ENCODE results near the gene CCDC57.

Gene CCDC57

GRCh38 chr17:82152556-82153294 lies 59.9 kb downstream of the CCDC57 start:
- peaks cover 2 to 20% (median 11%) of the 10 kb centered on the region in 4 experiments for H3K36me3 ChIP-seq (ENCODE audit: control insufficient read depth in 4 of 4, insufficient read depth in 4 of 4, low read length in 3 of 4)
- 95% methylated on average over 14 of the region's 22 CpGs for WGBS (ENCODE audit: insufficient coverage)
- no peak overlapping the region for H3K4me3 ChIP-seq (ENCODE audit: control insufficient read depth in 1 of 7, extremely low read depth in 1 of 7, insufficient read depth in 4 of 7, low read depth in 2 of 7, low read length in 6 of 7)
- no peak overlapping the region for H3K27ac ChIP-seq (ENCODE audit: insufficient read depth in 1 of 2, low read depth in 1 of 2, low read length in 2 of 2, poor library complexity in 1 of 2, severe bottlenecking in 2 of 2)
- ChIA-PET POLR2A (no interaction called here), CTCF (interaction anchor here (1.4 to 1.8 kb wide), 2 partner anchors 32 to 46 kb away, joined by 4 to 5 read pairs; no protein-coding TSS in a partner anchor)
- no peaks in the 10 kb centered on the region for H3K9me3 ChIP-seq (ENCODE audit: control extremely low read depth in 1 of 5, control insufficient read depth in 4 of 5, insufficient read depth in 2 of 5, low read depth in 1 of 5, low read length in 4 of 5)
- H3K4me1 ChIP-seq (ENCODE audit: control extremely low read depth in 1 of 4, control insufficient read depth in 4 of 4, insufficient read depth in 4 of 4, low read length in 3 of 4), result peaks cover 0 to 6% (median 4%) of the 10 kb centered on the region in 4 experiments
- DNase-seq, result no peak
- no peaks in the 10 kb centered on the region for H3K27me3 ChIP-seq (replicated peaks in 2 of 5; ENCODE audit: control insufficient read depth in 4 of 5, insufficient read depth in 5 of 5, low read length in 4 of 5)

DNA sequence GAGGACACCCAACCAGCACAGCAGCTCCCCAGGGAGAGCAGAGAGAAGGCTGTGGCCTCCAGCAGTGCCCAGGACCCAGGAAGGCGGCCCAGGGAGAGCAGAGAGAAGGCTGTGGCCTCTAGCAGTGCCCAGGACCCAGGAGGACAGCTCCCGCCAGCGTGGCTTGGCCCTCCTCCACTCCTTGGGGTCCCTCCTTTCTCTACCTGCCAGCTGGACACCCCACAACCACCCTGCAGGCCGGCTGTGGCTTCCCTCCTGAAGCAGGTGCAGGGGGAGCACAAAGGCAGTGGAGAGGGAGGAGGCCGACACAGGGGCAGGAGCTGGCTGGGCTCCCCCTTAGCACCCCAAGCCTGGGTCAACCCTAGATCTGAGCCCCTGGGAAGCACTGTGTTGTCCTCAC lies 60.5 kb downstream of the CCDC57 start:
- ChIA-PET POLR2A (no interaction called here), CTCF (interaction anchor here (1.1 to 1.8 kb wide), 3 partner anchors 31 to 114 kb away, joined by 3 to 5 read pairs (median 4); partner anchors contain the start of gene DCXR)
- H3K27me3 ChIP-seq (replicated peaks in 2 of 5; ENCODE audit: control insufficient read depth in 4 of 5, insufficient read depth in 5 of 5, low read length in 4 of 5), result no peaks in the 10 kb centered on the region
- 100% methylated on average over 5 of the region's 5 CpGs for WGBS (ENCODE audit: insufficient coverage)
- no peak for DNase-seq
- H3K9me3 ChIP-seq (ENCODE audit: control extremely low read depth in 1 of 5, control insufficient read depth in 4 of 5, insufficient read depth in 2 of 5, low read depth in 1 of 5, low read length in 4 of 5), result no peaks in the 10 kb centered on the region
- peaks cover 2 to 16% (median 9%) of the 10 kb centered on the region in 4 experiments for H3K36me3 ChIP-seq (ENCODE audit: control insufficient read depth in 4 of 4, insufficient read depth in 4 of 4, low read length in 3 of 4)
- H3K4me1 ChIP-seq (ENCODE audit: control extremely low read depth in 1 of 4, control insufficient read depth in 4 of 4, insufficient read depth in 4 of 4, low read length in 3 of 4), result peaks cover 0 to 6% (median 4%) of the 10 kb centered on the region in 4 experiments
- H3K27ac ChIP-seq (ENCODE audit: insufficient read depth in 1 of 2, low read depth in 1 of 2, low read length in 2 of 2, poor library complexity in 1 of 2, severe bottlenecking in 2 of 2), result no peak overlapping the region
- H3K4me3 ChIP-seq (ENCODE audit: control insufficient read depth in 1 of 7, extremely low read depth in 1 of 7, insufficient read depth in 4 of 7, low read depth in 2 of 7, low read length in 6 of 7), result no peak overlapping the region

DNA sequence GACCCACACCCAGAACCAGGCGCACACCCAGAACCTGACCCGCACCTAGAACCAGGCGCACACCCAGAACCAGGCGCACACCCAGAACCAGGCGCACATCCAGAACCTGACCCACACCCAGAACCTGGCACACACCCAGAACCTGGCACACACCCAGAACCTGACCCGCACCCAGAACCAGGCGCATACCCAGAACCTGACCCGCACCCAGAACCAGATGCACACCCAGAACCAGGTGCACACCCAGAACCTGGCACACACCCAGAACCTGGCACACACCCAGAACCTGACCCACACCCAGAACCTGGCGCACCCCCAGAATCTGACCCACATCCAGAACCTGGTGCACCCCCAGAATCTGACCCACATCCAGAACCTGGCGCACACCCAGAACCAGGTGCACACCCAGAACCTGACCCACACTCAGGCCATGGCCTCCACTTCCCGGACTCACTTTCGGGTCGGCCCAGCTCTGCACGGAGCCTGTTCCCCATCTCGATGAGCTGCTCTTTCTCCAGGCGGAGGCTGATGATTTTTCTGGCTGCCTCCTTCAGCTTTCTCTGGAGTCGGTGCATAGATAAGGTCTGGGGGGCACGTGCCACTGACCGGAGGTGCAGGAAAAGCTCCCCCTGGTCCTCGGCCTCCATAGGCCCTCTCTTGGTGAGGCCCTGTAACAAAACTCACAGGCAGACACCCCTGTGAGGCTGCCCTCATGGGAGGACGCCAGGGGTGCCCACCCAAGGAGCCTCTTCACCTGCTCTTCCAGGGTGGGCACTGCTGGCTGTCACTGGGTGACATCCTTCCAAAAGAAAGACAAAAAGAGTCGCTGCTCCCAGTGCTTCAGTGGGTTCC lies 61.3 kb downstream of the CCDC57 start:
- no peak overlapping the region for H3K4me3 ChIP-seq (ENCODE audit: control insufficient read depth in 1 of 7, extremely low read depth in 1 of 7, insufficient read depth in 4 of 7, low read depth in 2 of 7, low read length in 6 of 7)
- POLR2A ChIA-PET, result no interaction called here

GRCh38 chr17:82149401-82150099 lies 63.1 kb downstream of the CCDC57 start:
- Histone ChIP-seq H3K27ac (ENCODE audit: insufficient read depth in 1 of 2, low read depth in 1 of 2, low read length in 2 of 2, poor library complexity in 1 of 2, severe bottlenecking in 2 of 2) (no peak overlapping the region), H3K4me1 (ENCODE audit: control extremely low read depth in 1 of 4, control insufficient read depth in 4 of 4, insufficient read depth in 4 of 4, low read length in 3 of 4) (peaks cover 0 to 6% (median 4%) of the 10 kb centered on the region in 4 experiments), H3K27me3 (replicated peaks in 2 of 5; ENCODE audit: control insufficient read depth in 4 of 5, insufficient read depth in 5 of 5, low read length in 4 of 5) (no peaks in the 10 kb centered on the region), H3K9me3 (ENCODE audit: control extremely low read depth in 1 of 5, control insufficient read depth in 4 of 5, insufficient read depth in 2 of 5, low read depth in 1 of 5, low read length in 4 of 5) (no peaks in the 10 kb centered on the region), H3K4me3 (ENCODE audit: control insufficient read depth in 1 of 7, extremely low read depth in 1 of 7, insufficient read depth in 4 of 7, low read depth in 2 of 7, low read length in 6 of 7) (no peak overlapping the region), H3K36me3 (ENCODE audit: control insufficient read depth in 4 of 4, insufficient read depth in 4 of 4, low read length in 3 of 4) (peaks cover 0 to 9% (median 6%) of the 10 kb centered on the region in 4 experiments)
- 94% methylated on average over 18 of the region's 27 CpGs for WGBS (ENCODE audit: insufficient coverage)
- POLR2A ChIA-PET, result no interaction called here
- no peak for DNase-seq
- CTCF ChIA-PET, result interaction anchor here (0.6 kb wide), 1 partner anchor 294 kb away, joined by 3 read pairs; no protein-coding TSS in a partner anchor

More for the DNA sequence above, 61.3 kb downstream of the CCDC57 start:
- Histone ChIP-seq H3K9me3 (ENCODE audit: control extremely low read depth in 1 of 5, control insufficient read depth in 4 of 5, insufficient read depth in 2 of 5, low read depth in 1 of 5, low read length in 4 of 5) (no peaks in the 10 kb centered on the region), H3K27ac (ENCODE audit: insufficient read depth in 1 of 2, low read depth in 1 of 2, low read length in 2 of 2, poor library complexity in 1 of 2, severe bottlenecking in 2 of 2) (no peak overlapping the region), H3K4me1 (ENCODE audit: control extremely low read depth in 1 of 4, control insufficient read depth in 4 of 4, insufficient read depth in 4 of 4, low read length in 3 of 4) (peaks cover 0 to 6% (median 4%) of the 10 kb centered on the region in 4 experiments), H3K27me3 (replicated peaks in 2 of 5; ENCODE audit: control insufficient read depth in 4 of 5, insufficient read depth in 5 of 5, low read length in 4 of 5) (no peaks in the 10 kb centered on the region), H3K36me3 (ENCODE audit: control insufficient read depth in 4 of 4, insufficient read depth in 4 of 4, low read length in 3 of 4) (peaks cover 0 to 12% (median 7%) of the 10 kb centered on the region in 4 experiments)
- CTCF ChIA-PET, result interaction anchor here (1.1 to 1.8 kb wide), 3 partner anchors 31 to 114 kb away, joined by 3 to 5 read pairs (median 4); partner anchors contain the start of gene DCXR
- WGBS (ENCODE audit: insufficient coverage), result 96% methylated on average over 14 of the region's 22 CpGs
- no peak for DNase-seq

DNA sequence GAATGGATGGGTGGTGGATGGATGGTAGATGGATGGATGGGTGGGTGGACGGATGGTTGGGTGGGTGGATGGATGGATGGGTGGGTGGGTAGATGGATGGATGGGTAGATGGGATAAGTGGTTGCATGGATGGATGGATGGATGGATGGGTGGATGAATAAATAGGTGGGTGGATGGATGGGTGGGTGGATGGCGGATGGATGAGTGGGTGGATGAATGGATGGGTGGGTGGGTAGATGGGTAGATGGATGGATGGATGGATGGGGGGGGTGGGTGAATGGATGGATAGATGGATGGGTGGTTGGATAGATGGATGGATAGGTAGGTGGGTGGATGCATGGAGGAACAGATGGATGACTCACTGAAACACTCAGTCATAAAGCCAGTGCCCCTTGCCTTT lies 63.6 kb downstream of the CCDC57 start:
- H3K27me3 ChIP-seq (replicated peaks in 2 of 5; ENCODE audit: control insufficient read depth in 4 of 5, insufficient read depth in 5 of 5, low read length in 4 of 5), result no peaks in the 10 kb centered on the region
- no peaks in the 10 kb centered on the region for H3K9me3 ChIP-seq (ENCODE audit: control extremely low read depth in 1 of 5, control insufficient read depth in 4 of 5, insufficient read depth in 2 of 5, low read depth in 1 of 5, low read length in 4 of 5)
- H3K27ac ChIP-seq (ENCODE audit: insufficient read depth in 1 of 2, low read depth in 1 of 2, low read length in 2 of 2, poor library complexity in 1 of 2, severe bottlenecking in 2 of 2), result no peak overlapping the region
- H3K4me3 ChIP-seq (ENCODE audit: control insufficient read depth in 1 of 7, extremely low read depth in 1 of 7, insufficient read depth in 4 of 7, low read depth in 2 of 7, low read length in 6 of 7), result no peak overlapping the region
- H3K36me3 ChIP-seq (ENCODE audit: control insufficient read depth in 4 of 4, insufficient read depth in 4 of 4, low read length in 3 of 4), result peaks cover 0 to 4% (median 2%) of the 10 kb centered on the region in 4 experiments
- H3K4me1 ChIP-seq (ENCODE audit: control extremely low read depth in 1 of 4, control insufficient read depth in 4 of 4, insufficient read depth in 4 of 4, low read length in 3 of 4), result peaks cover 0 to 3% (median 2%) of the 10 kb centered on the region in 4 experiments
- no peak for DNase-seq
- CTCF ChIA-PET, result interaction anchor here (0.6 kb wide), 1 partner anchor 293 kb away, joined by 3 read pairs; no protein-coding TSS in a partner anchor
- POLR2A ChIA-PET, result no interaction called here
- 100% methylated on average over 1 of the region's 2 CpGs for WGBS (ENCODE audit: insufficient coverage)

- Histone ChIP-seq H3K9me3 (ENCODE audit: control extremely low read depth in 1 of 5, control insufficient read depth in 4 of 5, insufficient read depth in 2 of 5, low read depth in 1 of 5, low read length in 4 of 5) (no peaks in the 10 kb centered on the region), H3K36me3 (ENCODE audit: control insufficient read depth in 4 of 4, insufficient read depth in 4 of 4, low read length in 3 of 4) (peaks cover 0 to 4% (median 1%) of the 10 kb centered on the region in 4 experiments), H3K27ac (ENCODE audit: insufficient read depth in 1 of 2, low read depth in 1 of 2, low read length in 2 of 2, poor library complexity in 1 of 2, severe bottlenecking in 2 of 2) (no peak overlapping the region), H3K4me1 (ENCODE audit: control extremely low read depth in 1 of 4, control insufficient read depth in 4 of 4, insufficient read depth in 4 of 4, low read length in 3 of 4) (no peaks in the 10 kb centered on the region), H3K27me3 (replicated peaks in 2 of 5; ENCODE audit: control insufficient read depth in 4 of 5, insufficient read depth in 5 of 5, low read length in 4 of 5) (no peaks in the 10 kb centered on the region), H3K4me3 (ENCODE audit: control insufficient read depth in 1 of 7, extremely low read depth in 1 of 7, insufficient read depth in 4 of 7, low read depth in 2 of 7, low read length in 6 of 7) (no peak overlapping the region)
- ChIA-PET POLR2A (no interaction called here), CTCF (no interaction called here)
- WGBS (ENCODE audit: insufficient coverage), result 100% methylated on average over 1 of the region's 1 CpG
- DNase-seq, result no peak
These were observed 64.6 kb downstream of the CCDC57 start for GRCh38 chr17:82148011-82148410.

All from common myeloid progenitor, CD34-positive (primary cell).